Forelimb muscle (tissue), 1 donor: Measurements from ENCODE around the gene TRA2B. TPM values are rescaled to one million over a fixed set of nuclear protein-coding genes. Genes with fewer than 3 reads are reported as not detected.

Experiments used
- DNase-seq: peaks from one replicate; pipeline ENCODE4 v3.0.0-alpha.2; 2013; ENCODE audit warnings: low read depth
- polyA plus RNA-seq: library from polyadenylated mRNA; unstranded; fragments of 120-200 nt; gene quantifications from one replicate; pipeline ENCODE4 v1.2.1, GENCODE V29; 2013; ENCODE audit not compliant: insufficient read length

TRA2B gene
- polyA plus RNA-seq, 1 donor: 154 TPM

GRCh38 chr3:185867650-185868049 is 70.2 kb downstream of the TRA2B start:
- no peak for DNase-seq

- no peak for DNase-seq
Measured at GRCh38 chr3:185866995-185867394, 70.8 kb downstream of the TRA2B start.

GRCh38 chr3:185866555-185866954 is 71.3 kb downstream of the TRA2B start:
- DNase-seq: no peak

Other genes starting within 250 kb of the TRA2B start
- gene IGF2BP2, start 113.0 kb downstream of the TRA2B start, polyA plus RNA-seq: 38.3 TPM
- gene ETV5, start 171.1 kb upstream of the TRA2B start, polyA plus RNA-seq: 29.3 TPM